Jurkat, Clone E6-1 (cell line): ENCODE measurements around the gene FOSL2.
A peak's percentile ranks its signal among the peaks of the same experiment; 100 is the strongest.

Experiments
- DNase-seq: peaks from one replicate; pipeline ENCODE4 v3.0.0-alpha.2; 2011; ENCODE audit warnings: low read depth, low spot score
- H3K4me3 ChIP-seq: 2 replicates; pipeline ENCODE4 v1.5.1; 2011; ENCODE audit warnings: mild to moderate bottlenecking, low read length, control low read depth, moderate library complexity

FOSL2 gene

GRCh38 chr2:28437149-28437835 is 44.6 kb downstream of the FOSL2 start:
- H3K4me3 ChIP-seq: no peak overlapping the region
- no peak for DNase-seq

GRCh38 chr2:28437918-28438317 is 45.3 kb downstream of the FOSL2 start:
- H3K4me3 ChIP-seq: no peak overlapping the region
- no peak for DNase-seq

DNA sequence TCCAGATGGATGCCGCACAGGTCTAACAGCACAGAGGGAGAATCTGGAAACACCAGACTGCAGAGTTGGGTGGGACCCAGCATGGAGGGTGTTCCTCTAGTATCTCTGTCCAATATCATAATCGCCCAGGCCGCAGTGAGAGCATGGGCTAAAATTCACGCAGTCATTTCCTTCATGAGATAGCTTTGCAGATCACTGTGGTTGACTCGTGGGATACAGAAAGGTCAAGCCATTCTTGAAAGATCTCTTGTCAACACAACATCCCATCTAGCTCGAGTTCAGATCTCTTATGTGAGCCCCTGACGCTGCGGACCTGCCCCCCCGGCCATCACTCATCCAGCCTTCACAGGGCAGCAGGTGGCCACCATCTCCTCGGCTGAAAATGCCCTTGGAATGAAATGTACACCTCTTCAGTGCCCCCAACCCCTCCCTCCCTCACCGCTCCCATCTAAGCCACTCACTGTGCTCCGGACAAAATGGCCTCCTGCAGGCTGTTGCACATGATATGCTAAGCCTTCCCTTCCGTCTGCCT is 45.9 kb downstream of the FOSL2 start:
- DNase-seq: no peak
- no peak overlapping the region for H3K4me3 ChIP-seq

GRCh38 chr2:28439127-28439526 is 46.5 kb downstream of the FOSL2 start:
- no peak overlapping the region for H3K4me3 ChIP-seq
- no peak for DNase-seq

DNA sequence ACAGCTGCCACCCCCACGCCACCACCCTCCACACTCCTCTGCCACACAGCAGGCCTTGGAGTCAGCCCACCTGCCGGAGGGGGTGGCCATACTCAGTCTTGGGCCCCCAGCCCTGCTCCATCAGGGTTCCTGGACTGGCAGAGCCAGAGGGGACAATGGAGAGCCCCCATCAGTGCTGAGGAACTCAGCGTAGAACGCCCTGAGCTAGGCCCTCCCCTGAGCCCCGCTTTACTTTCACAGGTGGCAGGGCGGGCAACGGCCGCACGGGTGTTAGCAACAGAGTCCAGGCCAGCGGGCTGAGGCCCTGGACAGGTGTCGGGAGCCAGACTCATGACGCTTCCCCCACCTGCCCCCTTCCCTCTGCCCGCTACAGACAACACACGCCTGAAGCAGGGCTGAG is 47.1 kb downstream of the FOSL2 start:
- no peak for DNase-seq
- H3K4me3 ChIP-seq: no peak overlapping the region

- DNase-seq: no peak
- H3K4me3 ChIP-seq: no peak overlapping the region
Observed at GRCh38 chr2:28442328-28442727, 49.7 kb downstream of the FOSL2 start.

GRCh38 chr2:28444956-28445355 is 52.3 kb downstream of the FOSL2 start:
- no peak for DNase-seq
- H3K4me3 ChIP-seq: no peak overlapping the region

DNA sequence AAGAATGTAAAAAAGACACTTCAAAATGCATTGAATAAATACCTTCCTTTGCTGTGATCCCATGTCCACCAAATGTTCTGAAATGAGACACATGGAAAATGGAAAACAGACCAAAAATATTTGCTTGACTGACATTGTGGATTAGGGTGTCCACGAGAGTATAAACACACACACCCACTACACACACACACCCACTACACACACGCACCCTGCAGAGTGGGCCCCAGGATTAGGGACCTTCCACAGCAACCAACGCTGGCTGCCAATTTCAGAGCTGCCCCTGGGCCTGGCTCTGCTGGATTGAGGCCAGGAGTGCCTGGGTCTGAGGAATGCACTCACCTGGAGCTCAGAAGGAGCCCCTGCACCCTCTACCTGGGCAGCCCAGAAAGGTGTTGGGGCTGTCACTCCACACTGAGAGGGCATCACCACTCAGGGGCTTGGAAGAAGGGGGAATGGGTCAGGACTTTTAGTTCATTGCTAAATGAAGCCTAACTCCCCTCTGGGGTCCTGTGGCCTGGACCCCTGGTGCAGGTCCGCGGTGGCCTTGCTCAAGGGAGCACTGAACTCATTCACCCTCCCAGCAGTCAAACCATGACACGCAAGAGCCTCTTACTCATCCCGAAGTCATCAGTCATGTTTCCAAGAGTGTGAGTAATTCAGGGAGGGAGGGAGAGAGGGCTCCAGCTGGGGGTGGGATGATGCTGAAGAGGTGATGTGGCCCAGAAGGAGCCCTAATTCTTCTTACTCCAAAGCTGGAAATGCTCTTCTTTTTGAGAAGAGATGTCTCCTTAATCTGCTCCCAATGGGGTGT is 53.0 kb downstream of the FOSL2 start:
- DNase-seq: no peak
- H3K4me3 ChIP-seq: no peak overlapping the region

DNA sequence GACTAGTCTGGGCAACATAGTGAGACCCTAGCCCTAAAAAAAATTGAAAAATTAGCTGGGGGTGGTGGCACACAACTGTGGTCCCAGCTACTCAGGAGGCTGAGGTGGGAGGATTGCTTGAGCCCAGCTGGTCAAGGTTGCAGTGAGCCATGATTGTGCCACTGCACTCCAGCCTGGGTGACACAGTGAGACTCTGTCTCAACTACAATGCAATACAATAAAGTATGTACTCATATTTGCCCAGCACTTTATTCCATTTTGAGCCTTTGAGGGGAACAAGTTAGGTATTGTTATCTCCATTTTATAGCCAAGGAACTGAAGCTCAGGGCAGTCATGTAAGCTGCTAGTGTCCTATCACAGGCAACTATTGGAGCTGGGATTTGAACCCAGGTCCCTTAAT is 53.9 kb downstream of the FOSL2 start:
- no peak for DNase-seq
- no peak overlapping the region for H3K4me3 ChIP-seq

GRCh38 chr2:28447086-28447485 is 54.4 kb downstream of the FOSL2 start:
- no peak overlapping the region for H3K4me3 ChIP-seq
- no peak for DNase-seq

- DNase-seq: no peak
- no peak overlapping the region for H3K4me3 ChIP-seq
Observed at GRCh38 chr2:28447943-28448792, 55.5 kb downstream of the FOSL2 start.

DNA sequence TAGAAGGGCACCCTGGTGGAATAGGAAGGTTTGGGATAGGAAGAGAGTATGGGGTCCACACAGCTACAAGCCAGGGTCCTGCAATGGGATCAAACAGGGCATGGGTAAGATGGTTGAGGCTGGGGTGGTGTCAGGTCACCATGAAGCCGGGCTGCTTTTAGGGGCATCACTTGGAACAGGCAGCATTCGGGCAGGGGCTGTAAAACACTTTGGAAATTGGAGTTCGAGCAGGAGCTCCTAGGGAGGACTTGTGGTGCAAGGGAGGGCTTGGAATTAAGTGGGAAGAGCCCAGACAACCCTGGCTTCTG is 56.1 kb downstream of the FOSL2 start:
- H3K4me3 ChIP-seq: no peak overlapping the region
- no peak for DNase-seq

DNA sequence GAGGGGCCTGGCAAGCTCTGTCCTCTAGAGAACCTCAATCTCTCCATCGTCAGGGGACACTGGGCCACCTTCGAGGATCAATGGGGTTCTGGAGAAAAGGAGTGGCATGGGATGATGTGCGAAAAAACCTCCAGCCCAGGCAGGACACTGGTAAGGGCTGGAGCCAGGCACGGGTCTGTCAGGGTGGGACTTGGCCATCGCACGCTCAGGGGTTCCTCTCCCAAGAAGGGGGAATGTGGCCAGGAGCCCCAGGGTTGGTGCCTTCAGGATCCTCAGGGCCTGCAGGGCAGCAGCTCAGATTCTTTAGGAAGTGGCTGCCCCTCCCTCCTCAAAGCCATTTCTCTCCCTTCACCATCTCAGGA is 56.4 kb downstream of the FOSL2 start:
- H3K4me3 ChIP-seq: no peak overlapping the region
- no peak for DNase-seq

DNA sequence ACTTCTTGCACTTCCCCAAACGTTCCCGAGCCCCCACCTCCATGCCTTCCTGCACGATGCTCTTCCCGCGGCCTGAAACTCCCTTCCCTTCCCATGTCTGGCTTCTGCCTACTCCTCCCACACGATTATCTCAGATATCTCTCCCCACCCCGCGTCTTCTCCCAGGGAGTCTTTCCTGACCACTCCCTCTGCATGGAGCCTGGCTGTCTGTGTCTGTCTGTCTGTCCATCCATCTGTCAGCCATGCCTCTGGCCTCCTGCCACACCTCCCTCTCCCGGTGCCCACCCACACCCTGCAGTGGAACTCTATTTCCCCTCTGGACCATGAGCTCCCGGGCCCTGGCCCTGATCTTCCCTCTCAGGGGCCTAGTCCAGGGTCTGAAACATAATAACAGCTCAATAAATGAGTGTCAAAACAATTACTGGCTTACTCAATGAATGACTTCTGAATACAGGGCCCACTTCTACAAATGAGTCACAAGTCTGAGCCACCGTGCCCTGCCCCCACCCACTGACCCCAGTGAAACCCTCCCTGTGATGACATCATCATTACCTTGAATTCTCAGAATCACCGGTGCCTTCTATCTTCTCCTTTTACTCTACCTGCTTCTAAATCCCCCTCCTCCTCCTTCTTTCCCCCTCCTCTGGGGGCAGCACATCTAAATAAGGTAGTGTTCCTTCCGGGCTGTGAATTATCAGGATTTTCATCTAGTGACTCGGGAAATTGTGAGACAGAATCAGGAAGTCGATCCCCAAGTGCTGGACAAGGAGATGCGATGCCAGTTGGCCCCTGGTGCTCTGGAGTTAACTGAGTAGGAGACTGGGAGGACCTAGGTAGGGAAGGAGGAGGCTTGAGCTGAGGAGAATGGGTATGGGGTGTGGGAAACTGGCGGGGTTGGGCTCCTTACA is 57.1 kb downstream of the FOSL2 start:
- DNase-seq: no peak
- H3K4me3 ChIP-seq: no peak overlapping the region

DNA sequence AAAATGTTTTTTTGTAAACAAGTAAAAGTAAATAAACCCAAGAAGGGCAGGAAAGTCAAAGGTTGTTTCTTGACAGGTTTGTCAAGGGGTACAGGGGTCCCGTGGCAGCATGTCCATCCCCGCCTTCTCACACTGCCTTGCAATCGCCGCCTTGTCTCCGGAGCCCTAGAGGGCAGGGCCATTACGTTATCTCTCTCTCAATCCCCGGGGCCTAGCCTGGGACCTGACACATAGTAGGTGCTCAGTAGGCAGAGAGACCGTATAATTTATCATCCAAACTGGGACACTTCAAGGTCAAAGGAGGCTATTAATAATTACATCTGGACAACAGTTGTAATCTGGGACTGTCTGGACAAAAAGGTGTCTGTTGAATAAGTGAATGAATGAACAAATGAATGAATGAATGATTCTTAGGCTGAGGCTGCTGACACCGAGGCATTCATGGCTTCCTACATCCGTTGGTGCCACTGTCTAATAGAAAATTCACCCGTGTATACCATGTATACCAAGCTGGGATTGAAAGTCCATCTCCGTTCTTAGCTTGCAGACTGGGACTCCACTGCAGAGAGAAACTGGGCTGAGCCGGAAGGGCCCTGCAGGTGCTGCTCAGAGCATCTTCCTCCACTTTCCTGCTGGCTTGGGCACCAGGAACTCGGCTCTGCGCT is 58.4 kb downstream of the FOSL2 start:
- H3K4me3 ChIP-seq: no peak overlapping the region
- no peak for DNase-seq

- H3K4me3 ChIP-seq: no peak overlapping the region
- no peak for DNase-seq
Observed at GRCh38 chr2:28451793-28452533, 59.3 kb downstream of the FOSL2 start.

- no peak overlapping the region for H3K4me3 ChIP-seq
- DNase-seq: peak; percentile 17
Observed at GRCh38 chr2:28452534-28453081, 60.0 kb downstream of the FOSL2 start.

GRCh38 chr2:28453396-28453795 is 60.7 kb downstream of the FOSL2 start:
- H3K4me3 ChIP-seq: no peak overlapping the region
- no peak for DNase-seq
